ENCODE data around the gene ZPLD1. TPM values are rescaled to one million over a fixed set of nuclear protein-coding genes. Genes with fewer than 3 reads are reported as not detected.

ZPLD1 gene
- polyA plus RNA-seq = under 1 TPM in 2 of 4 donors, not detected in 2; 0.03 to 0.43 TPM
- long read RNA-seq, donor 1 = 0 reads
- long read RNA-seq, donor 2 = 0 reads
- long read RNA-seq, donor 3 = 0 reads
- long read RNA-seq, donor 4 = 0 reads
- long read RNA-seq, donor 5 = 0 reads
- long read RNA-seq, donor 6 = 0 reads
- long read RNA-seq, donor 7 = 0 reads
- long read RNA-seq, donor 8 = 0 reads
- long read RNA-seq, donor 9 = 0 reads
- long read RNA-seq, donor 10 = 0 reads

DNA sequence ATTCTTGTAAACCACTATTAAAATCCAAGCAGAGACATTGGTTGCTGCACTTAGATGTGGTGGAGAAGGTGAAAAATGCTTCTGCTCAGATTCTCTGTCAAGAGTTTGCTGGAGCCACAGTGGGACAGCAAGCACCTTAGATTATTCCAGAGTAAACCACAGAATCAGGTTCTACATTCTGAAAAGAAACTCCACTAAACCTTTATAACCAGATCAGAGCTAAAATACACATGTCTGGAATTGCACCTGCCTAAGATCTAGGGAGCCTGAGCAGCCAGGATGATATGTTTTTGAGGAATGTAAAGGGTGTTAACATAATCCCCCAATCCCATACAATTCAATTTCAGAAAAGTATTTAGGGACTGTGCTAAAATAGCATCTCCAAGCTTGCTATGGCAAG lies at the start of gene ZPLD1:
Gene ZPLD1 (plus strand): TSS at position 301 of the 400 bp plus-strand sequence. CDS start 3,473 bp downstream, outside the sequence.
- no peaks in the 10 kb centered on the region for H3K9me3 ChIP-seq (ENCODE audit: control insufficient read depth in 2 of 2, insufficient read depth in 1 of 2, low read depth in 1 of 2, low read length in 1 of 2)
- no peak within 1 kb of the TSS for H3K4me3 ChIP-seq (ENCODE audit: low read depth in 1 of 3, low read length in 3 of 3)
- H3K27me3 ChIP-seq (ENCODE audit: control insufficient read depth in 3 of 3, insufficient read depth in 3 of 3, low read length in 3 of 3) = no peaks in the 10 kb centered on the region
- FAIRE-seq = no peak
- no peak for DNase-seq
- no peaks in the 10 kb centered on the region for H3K4me1 ChIP-seq (ENCODE audit: control insufficient read depth in 3 of 3, insufficient read depth in 2 of 3, low read depth in 1 of 3, low read length in 2 of 3)
- no peaks in the 10 kb centered on the region for H3K36me3 ChIP-seq (ENCODE audit: control insufficient read depth in 3 of 3, insufficient read depth in 2 of 3, low read depth in 1 of 3, low read length in 3 of 3)
- no peak within 1 kb of the TSS for H3K27ac ChIP-seq (ENCODE audit: low read depth in 1 of 3, low read length in 2 of 3)

- no peak overlapping the region for H3K4me3 ChIP-seq (ENCODE audit: low read depth in 1 of 3, low read length in 3 of 3)
- no peaks in the 10 kb centered on the region for H3K36me3 ChIP-seq (ENCODE audit: control insufficient read depth in 3 of 3, insufficient read depth in 2 of 3, low read depth in 1 of 3, low read length in 3 of 3)
- DNase-seq = no peak
- no peak for FAIRE-seq
- H3K27ac ChIP-seq (ENCODE audit: low read depth in 1 of 3, low read length in 2 of 3) = no peak overlapping the region
- H3K4me1 ChIP-seq (ENCODE audit: control insufficient read depth in 3 of 3, insufficient read depth in 2 of 3, low read depth in 1 of 3, low read length in 2 of 3) = no peaks in the 10 kb centered on the region
- H3K9me3 ChIP-seq (ENCODE audit: control insufficient read depth in 2 of 2, insufficient read depth in 1 of 2, low read depth in 1 of 2, low read length in 1 of 2) = no peaks in the 10 kb centered on the region
- WGBS, 3 donors = 73 to 84% (median 74%) methylated on average over 7 of the region's 7 CpGs
- no peaks in the 10 kb centered on the region for H3K27me3 ChIP-seq (ENCODE audit: control insufficient read depth in 3 of 3, insufficient read depth in 3 of 3, low read length in 3 of 3)
These were observed 44.5 kb upstream of the ZPLD1 start for GRCh38 chr3:102390171-102390864.

GRCh38 chr3:102390916-102391315 lies 43.9 kb upstream of the ZPLD1 start:
- no peak for FAIRE-seq
- 68 to 85% (median 81%) methylated on average over 1 of the region's 1 CpG for WGBS, 3 donors
- no peaks in the 10 kb centered on the region for H3K36me3 ChIP-seq (ENCODE audit: control insufficient read depth in 3 of 3, insufficient read depth in 2 of 3, low read depth in 1 of 3, low read length in 3 of 3)
- no peaks in the 10 kb centered on the region for H3K4me1 ChIP-seq (ENCODE audit: control insufficient read depth in 3 of 3, insufficient read depth in 2 of 3, low read depth in 1 of 3, low read length in 2 of 3)
- H3K27ac ChIP-seq (ENCODE audit: low read depth in 1 of 3, low read length in 2 of 3) = no peak overlapping the region
- DNase-seq = no peak
- no peaks in the 10 kb centered on the region for H3K27me3 ChIP-seq (ENCODE audit: control insufficient read depth in 3 of 3, insufficient read depth in 3 of 3, low read length in 3 of 3)
- no peak overlapping the region for H3K4me3 ChIP-seq (ENCODE audit: low read depth in 1 of 3, low read length in 3 of 3)
- no peaks in the 10 kb centered on the region for H3K9me3 ChIP-seq (ENCODE audit: control insufficient read depth in 2 of 2, insufficient read depth in 1 of 2, low read depth in 1 of 2, low read length in 1 of 2)

DNA sequence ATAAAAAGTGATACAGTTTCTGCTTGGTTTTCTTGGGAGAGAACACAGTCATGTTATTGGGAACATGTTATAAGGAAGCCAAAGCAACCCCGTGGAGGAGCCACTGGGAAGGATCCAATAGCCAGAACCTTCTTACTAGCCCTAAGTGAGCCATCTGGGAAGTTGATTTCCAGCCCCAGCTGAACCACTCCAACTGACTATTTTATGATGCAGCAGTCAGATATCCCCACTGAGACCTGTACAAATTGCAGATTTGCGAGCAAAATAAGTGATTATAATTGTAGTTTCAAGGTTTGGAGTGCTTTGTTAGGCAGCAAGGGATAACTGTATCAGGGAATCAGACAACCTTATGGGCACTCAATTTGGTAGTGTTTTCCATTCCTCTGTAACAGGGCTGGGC lies 43.3 kb upstream of the ZPLD1 start:
- H3K27ac ChIP-seq (ENCODE audit: low read depth in 1 of 3, low read length in 2 of 3) = no peak overlapping the region
- H3K27me3 ChIP-seq (ENCODE audit: control insufficient read depth in 3 of 3, insufficient read depth in 3 of 3, low read length in 3 of 3) = no peaks in the 10 kb centered on the region
- FAIRE-seq (no peak), DNase-seq (no peak)
- H3K4me3 ChIP-seq (ENCODE audit: low read depth in 1 of 3, low read length in 3 of 3) = no peak overlapping the region
- no peaks in the 10 kb centered on the region for H3K9me3 ChIP-seq (ENCODE audit: control insufficient read depth in 2 of 2, insufficient read depth in 1 of 2, low read depth in 1 of 2, low read length in 1 of 2)
- WGBS, 3 donors = 63 to 71% (median 63%) methylated on average over 2 of the region's 2 CpGs
- no peaks in the 10 kb centered on the region for H3K36me3 ChIP-seq (ENCODE audit: control insufficient read depth in 3 of 3, insufficient read depth in 2 of 3, low read depth in 1 of 3, low read length in 3 of 3)
- H3K4me1 ChIP-seq (ENCODE audit: control insufficient read depth in 3 of 3, insufficient read depth in 2 of 3, low read depth in 1 of 3, low read length in 2 of 3) = no peaks in the 10 kb centered on the region

- DNase-seq (no peak), FAIRE-seq (no peak)
- 74 to 80% (median 75%) methylated on average over 1 of the region's 1 CpG for WGBS, 3 donors
- H3K4me3 ChIP-seq (ENCODE audit: low read depth in 1 of 3, low read length in 3 of 3) = no peak overlapping the region
- H3K27me3 ChIP-seq (ENCODE audit: control insufficient read depth in 3 of 3, insufficient read depth in 3 of 3, low read length in 3 of 3) = no peaks in the 10 kb centered on the region
- H3K36me3 ChIP-seq (ENCODE audit: control insufficient read depth in 3 of 3, insufficient read depth in 2 of 3, low read depth in 1 of 3, low read length in 3 of 3) = no peaks in the 10 kb centered on the region
- no peaks in the 10 kb centered on the region for H3K9me3 ChIP-seq (ENCODE audit: control insufficient read depth in 2 of 2, insufficient read depth in 1 of 2, low read depth in 1 of 2, low read length in 1 of 2)
- H3K27ac ChIP-seq (ENCODE audit: low read depth in 1 of 3, low read length in 2 of 3) = no peak overlapping the region
- no peaks in the 10 kb centered on the region for H3K4me1 ChIP-seq (ENCODE audit: control insufficient read depth in 3 of 3, insufficient read depth in 2 of 3, low read depth in 1 of 3, low read length in 2 of 3)
These were observed 40.3 kb upstream of the ZPLD1 start for GRCh38 chr3:102394517-102394916.

- no peak for DNase-seq
- Histone ChIP-seq H3K27me3 (ENCODE audit: control insufficient read depth in 3 of 3, insufficient read depth in 3 of 3, low read length in 3 of 3) (peaks cover 0 to 2% (median 0%) of the 10 kb centered on the region in 3 donors), H3K9me3 (ENCODE audit: control insufficient read depth in 2 of 2, insufficient read depth in 1 of 2, low read depth in 1 of 2, low read length in 1 of 2) (no peaks in the 10 kb centered on the region), H3K36me3 (ENCODE audit: control insufficient read depth in 3 of 3, insufficient read depth in 2 of 3, low read depth in 1 of 3, low read length in 3 of 3) (no peaks in the 10 kb centered on the region), H3K4me1 (ENCODE audit: control insufficient read depth in 3 of 3, insufficient read depth in 2 of 3, low read depth in 1 of 3, low read length in 2 of 3) (no peaks in the 10 kb centered on the region), H3K4me3 (ENCODE audit: low read depth in 1 of 3, low read length in 3 of 3) (no peak overlapping the region), H3K27ac (ENCODE audit: low read depth in 1 of 3, low read length in 2 of 3) (no peak overlapping the region)
- WGBS, 3 donors = 82 to 100% (median 96%) methylated on average over 1 of the region's 1 CpG
- no peak for FAIRE-seq
These were observed 36.6 kb upstream of the ZPLD1 start for GRCh38 chr3:102398176-102398575.

DNA sequence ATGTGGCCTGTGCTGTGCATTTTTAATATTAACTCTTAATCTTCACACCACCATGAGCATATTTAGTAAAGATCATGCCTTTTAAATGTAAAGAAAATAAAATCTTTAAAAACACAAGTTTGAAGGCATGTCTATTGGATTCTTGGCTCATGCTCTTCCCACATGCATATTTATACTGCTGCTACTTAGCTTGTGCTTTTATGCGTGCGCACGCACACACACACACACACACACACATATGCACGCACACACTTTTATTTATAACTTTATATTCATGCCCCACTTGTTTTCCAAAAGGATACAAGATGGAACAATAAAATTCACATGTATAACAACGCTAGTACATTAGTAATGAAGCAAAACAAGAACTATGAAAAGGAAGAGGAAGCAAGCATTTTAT lies 36.1 kb upstream of the ZPLD1 start:
- DNase-seq (no peak), FAIRE-seq (no peak)
- H3K4me1 ChIP-seq (ENCODE audit: control insufficient read depth in 3 of 3, insufficient read depth in 2 of 3, low read depth in 1 of 3, low read length in 2 of 3) = no peaks in the 10 kb centered on the region
- peaks cover 0 to 2% (median 0%) of the 10 kb centered on the region in 3 donors for H3K27me3 ChIP-seq (ENCODE audit: control insufficient read depth in 3 of 3, insufficient read depth in 3 of 3, low read length in 3 of 3)
- no peak overlapping the region for H3K27ac ChIP-seq (ENCODE audit: low read depth in 1 of 3, low read length in 2 of 3)
- WGBS, 3 donors = 78 to 91% (median 90%) methylated on average over 5 of the region's 5 CpGs
- no peak overlapping the region for H3K4me3 ChIP-seq (ENCODE audit: low read depth in 1 of 3, low read length in 3 of 3)
- no peaks in the 10 kb centered on the region for H3K36me3 ChIP-seq (ENCODE audit: control insufficient read depth in 3 of 3, insufficient read depth in 2 of 3, low read depth in 1 of 3, low read length in 3 of 3)
- H3K9me3 ChIP-seq (ENCODE audit: control insufficient read depth in 2 of 2, insufficient read depth in 1 of 2, low read depth in 1 of 2, low read length in 1 of 2) = no peaks in the 10 kb centered on the region

DNA sequence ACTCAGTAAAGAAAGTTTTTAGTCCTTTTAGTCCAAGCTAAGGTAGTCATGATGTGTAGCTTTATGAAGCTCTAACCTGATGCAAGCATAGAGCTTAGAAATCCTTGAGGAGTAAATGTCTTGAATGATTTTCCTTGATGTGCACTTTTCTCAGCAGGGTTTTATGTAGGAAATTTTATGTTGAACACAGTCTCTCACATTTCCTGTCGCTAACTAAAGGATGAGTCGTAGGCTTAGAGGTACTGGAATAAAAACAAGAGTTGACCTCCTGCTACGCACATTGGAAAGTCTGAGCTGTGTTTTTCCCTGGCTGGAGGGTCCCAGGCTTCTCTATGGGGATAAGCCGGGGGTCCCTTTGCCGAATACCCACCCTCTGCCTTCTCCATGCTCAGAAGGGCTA lies 34.7 kb upstream of the ZPLD1 start:
- Histone ChIP-seq H3K27ac (ENCODE audit: low read depth in 1 of 3, low read length in 2 of 3) (no peak overlapping the region), H3K9me3 (ENCODE audit: control insufficient read depth in 2 of 2, insufficient read depth in 1 of 2, low read depth in 1 of 2, low read length in 1 of 2) (no peaks in the 10 kb centered on the region), H3K4me1 (ENCODE audit: control insufficient read depth in 3 of 3, insufficient read depth in 2 of 3, low read depth in 1 of 3, low read length in 2 of 3) (no peaks in the 10 kb centered on the region), H3K36me3 (ENCODE audit: control insufficient read depth in 3 of 3, insufficient read depth in 2 of 3, low read depth in 1 of 3, low read length in 3 of 3) (no peaks in the 10 kb centered on the region), H3K4me3 (ENCODE audit: low read depth in 1 of 3, low read length in 3 of 3) (no peak overlapping the region), H3K27me3 (ENCODE audit: control insufficient read depth in 3 of 3, insufficient read depth in 3 of 3, low read length in 3 of 3) (peaks cover 0 to 2% (median 0%) of the 10 kb centered on the region in 3 donors)
- DNase-seq (no peak), FAIRE-seq (no peak)
- 85 to 96% (median 86%) methylated on average over 5 of the region's 5 CpGs for WGBS, 3 donors

- H3K4me3 ChIP-seq (ENCODE audit: low read depth in 1 of 3, low read length in 3 of 3) = no peak overlapping the region
- H3K9me3 ChIP-seq (ENCODE audit: control insufficient read depth in 2 of 2, insufficient read depth in 1 of 2, low read depth in 1 of 2, low read length in 1 of 2) = no peaks in the 10 kb centered on the region
- peaks cover 0 to 2% (median 0%) of the 10 kb centered on the region in 3 donors for H3K27me3 ChIP-seq (ENCODE audit: control insufficient read depth in 3 of 3, insufficient read depth in 3 of 3, low read length in 3 of 3)
- H3K36me3 ChIP-seq (ENCODE audit: control insufficient read depth in 3 of 3, insufficient read depth in 2 of 3, low read depth in 1 of 3, low read length in 3 of 3) = no peaks in the 10 kb centered on the region
- WGBS, 3 donors = 80 to 84% (median 81%) methylated on average over 2 of the region's 2 CpGs
- no peaks in the 10 kb centered on the region for H3K4me1 ChIP-seq (ENCODE audit: control insufficient read depth in 3 of 3, insufficient read depth in 2 of 3, low read depth in 1 of 3, low read length in 2 of 3)
- FAIRE-seq (no peak), DNase-seq (no peak)
- no peak overlapping the region for H3K27ac ChIP-seq (ENCODE audit: low read depth in 1 of 3, low read length in 2 of 3)
These were observed 34.0 kb upstream of the ZPLD1 start for GRCh38 chr3:102400766-102401165.

Data from small intestine (tissue), 16 donors.